Prostate gland (tissue), 2 donors: ENCODE results near the gene TMEM119.

Source experiments
- CTCF ChIP-seq, 4 experiments: fragments of 200-600 bp in 2 of 4; fragments of 450-650 bp in 2 of 4; sonication (generic) in 2 of 4; IDR thresholded peaks; 1 replicate in 3 of 4; 2 replicates in 1 of 4; pipeline ENCODE4 v1.5.1; 2016 to 2019; ENCODE audit warnings: antibody characterized with exemption in 4 of 4, mild to moderate bottlenecking in 2 of 4, moderate library complexity in 2 of 4
- POLR2A ChIP-seq: fragments of 450-650 bp; IDR thresholded peaks from one replicate; pipeline ENCODE4 v1.6.1; 2016; ENCODE audit warnings: antibody characterized with exemption, mild to moderate bottlenecking
- POLR2AphosphoS5 ChIP-seq: sonication (generic); formaldehyde crosslinking; IDR thresholded peaks from one replicate; pipeline ENCODE4 v1.6.1; 2017; ENCODE audit warnings: antibody characterized with exemption

GRCh38 chr12:108621161-108621560, 23.3 kb upstream of the TMEM119 start:
- no peak for TF ChIP-seq CTCF (IDR thresholded peaks at IDR 0.05)
- no peak for TF ChIP-seq POLR2A
- TF ChIP-seq POLR2AphosphoS5 = no peak
